H1 (cell line): ENCODE measurements around the gene CDK5. TPM values are rescaled to one million over a fixed set of nuclear protein-coding genes. Genes with fewer than 3 reads are reported as not detected.

Source experiments
- CBX5 ChIP-seq: fragments of 300-800, 300-1000 bp; sonication (generic); IDR thresholded peaks from 2 replicates; pipeline ENCODE4 v1.7.1; 2016; ENCODE audit warnings: antibody characterized with exemption, low read length, low read depth
- CHD1 ChIP-seq: IDR thresholded peaks from 2 replicates; pipeline ENCODE4 v1.6.1; 2012; ENCODE audit warnings: low read depth, low read length, improper control_type of control experiment
- EP300 ChIP-seq, 2 experiments: IDR thresholded peaks; 1 replicate in 1 of 2; 2 replicates in 1 of 2; pipeline ENCODE4 v1.6.1; 2011 to 2012; ENCODE audit warnings: low read depth in 2 of 2, low read length in 2 of 2, mild to moderate bottlenecking in 2 of 2, borderline replicate concordance in 1 of 2, inconsistent platforms in 1 of 2, moderate library complexity in 1 of 2
- POLR2A ChIP-seq, 2 experiments: IDR thresholded peaks; 1 replicate in 1 of 2; 2 replicates in 1 of 2; pipeline ENCODE4 v1.6.1; 2011; ENCODE audit warnings: low read depth in 2 of 2, low read length in 2 of 2, mild to moderate bottlenecking in 2 of 2; ENCODE audit errors: control extremely low read depth in 1 of 2
- SAP30 ChIP-seq: fragments of 300-600 bp; sonication (generic); IDR thresholded peaks from 2 replicates; pipeline ENCODE4 v1.7.1; 2012; ENCODE audit warnings: low read length, moderate library complexity, mild to moderate bottlenecking, inconsistent platforms; ENCODE audit not compliant: insufficient read depth, insufficient replicate concordance
- SIRT6 ChIP-seq: IDR thresholded peaks from one replicate; pipeline ENCODE4 v1.7.1; 2012; ENCODE audit warnings: low read length, inconsistent platforms
- TAF7 ChIP-seq: optimal IDR thresholded peaks from 2 replicates; pipeline ENCODE3; 2011; ENCODE audit warnings: low read depth, mild to moderate bottlenecking, inconsistent platforms, low read length, moderate library complexity, borderline replicate concordance
- ZNF274 ChIP-seq: IDR thresholded peaks from 2 replicates; pipeline ENCODE4 v1.7.0; 2012; ENCODE audit warnings: low read length, borderline replicate concordance; ENCODE audit errors: extremely low read depth
- polyA plus RNA-seq, 7 experiments: library from polyadenylated mRNA; depleted of rRNA in 3 of 7; stranded (reverse) in 5 of 7; unstranded in 2 of 7; fragments of >200 nt in 5 of 7; fragments of 200-250 nt in 2 of 7; gene quantifications; 1 replicate in 5 of 7; 2 replicates in 1 of 7; 4 replicates in 1 of 7; pipeline versions ENCODE4 v1.2.1 to v1.2.3, GENCODE V29; 2011 to 2013; ENCODE audit warnings: missing spikeins in 2 of 7, mixed read lengths in 2 of 7
- total RNA-seq: library from RNA; stranded (reverse); fragmentation: NEBNext Ultra II Directional; extraction: Animal tissue kit (Norgen Biotek cat#: 25700); gene quantifications from 2 replicates; pipeline ENCODE4 v1.2.1, GENCODE V29; 2021
- TF ChIP-seq, protein P1 (sequence below): fragments of 300-600 bp; sonication (generic); IDR thresholded peaks from 2 replicates; pipeline ENCODE4 v1.7.1; 2012; ENCODE audit warnings: low read length, moderate library complexity, mild to moderate bottlenecking, inconsistent platforms; ENCODE audit not compliant: insufficient replicate concordance
- TF ChIP-seq, protein P2 (sequence below): IDR thresholded peaks from 2 replicates; pipeline ENCODE4 v1.6.1; 2012; ENCODE audit warnings: inconsistent platforms

CDK5 gene
- total and polyA plus RNA-seq, 2 of the 8 experiments (the other 6 are each of a cell fraction or from before 2014, with no cell fraction given), result 22.8 to 37.2 TPM

DNA sequence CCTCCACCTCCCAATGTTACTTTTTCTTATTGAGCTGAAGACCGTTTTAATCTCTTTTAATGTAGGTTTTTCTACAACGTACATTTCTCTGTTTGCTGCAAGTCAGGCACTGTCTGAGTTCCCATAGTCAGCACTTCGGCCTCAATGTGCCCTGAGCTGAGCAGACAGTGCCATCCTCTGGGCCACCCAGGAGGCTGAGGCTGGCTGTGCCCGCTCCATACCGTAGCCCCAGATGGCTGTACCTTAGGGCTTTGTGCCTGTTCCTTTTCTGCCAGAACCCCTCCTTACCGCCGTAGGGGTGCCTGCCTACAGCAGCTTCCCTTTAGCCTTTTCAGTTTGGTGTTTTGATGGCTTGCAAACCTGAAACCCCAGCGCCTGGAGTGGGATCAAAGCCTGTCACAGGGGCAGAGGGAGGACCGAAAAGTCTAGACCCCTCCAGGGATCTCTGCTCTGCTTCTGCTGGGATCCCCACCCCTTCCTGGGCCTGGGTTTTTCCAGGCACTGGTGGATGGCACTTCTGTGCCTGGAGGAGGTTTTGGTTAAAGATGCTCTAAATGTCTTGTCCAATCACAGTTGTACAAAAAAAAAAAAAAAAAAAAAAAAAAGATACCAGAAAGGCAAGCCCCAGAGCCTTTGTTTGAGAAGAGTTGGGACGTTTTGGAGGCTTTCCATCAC lies 37.6 kb upstream of the CDK5 start (continued):
- TF ChIP-seq, protein P1, sequence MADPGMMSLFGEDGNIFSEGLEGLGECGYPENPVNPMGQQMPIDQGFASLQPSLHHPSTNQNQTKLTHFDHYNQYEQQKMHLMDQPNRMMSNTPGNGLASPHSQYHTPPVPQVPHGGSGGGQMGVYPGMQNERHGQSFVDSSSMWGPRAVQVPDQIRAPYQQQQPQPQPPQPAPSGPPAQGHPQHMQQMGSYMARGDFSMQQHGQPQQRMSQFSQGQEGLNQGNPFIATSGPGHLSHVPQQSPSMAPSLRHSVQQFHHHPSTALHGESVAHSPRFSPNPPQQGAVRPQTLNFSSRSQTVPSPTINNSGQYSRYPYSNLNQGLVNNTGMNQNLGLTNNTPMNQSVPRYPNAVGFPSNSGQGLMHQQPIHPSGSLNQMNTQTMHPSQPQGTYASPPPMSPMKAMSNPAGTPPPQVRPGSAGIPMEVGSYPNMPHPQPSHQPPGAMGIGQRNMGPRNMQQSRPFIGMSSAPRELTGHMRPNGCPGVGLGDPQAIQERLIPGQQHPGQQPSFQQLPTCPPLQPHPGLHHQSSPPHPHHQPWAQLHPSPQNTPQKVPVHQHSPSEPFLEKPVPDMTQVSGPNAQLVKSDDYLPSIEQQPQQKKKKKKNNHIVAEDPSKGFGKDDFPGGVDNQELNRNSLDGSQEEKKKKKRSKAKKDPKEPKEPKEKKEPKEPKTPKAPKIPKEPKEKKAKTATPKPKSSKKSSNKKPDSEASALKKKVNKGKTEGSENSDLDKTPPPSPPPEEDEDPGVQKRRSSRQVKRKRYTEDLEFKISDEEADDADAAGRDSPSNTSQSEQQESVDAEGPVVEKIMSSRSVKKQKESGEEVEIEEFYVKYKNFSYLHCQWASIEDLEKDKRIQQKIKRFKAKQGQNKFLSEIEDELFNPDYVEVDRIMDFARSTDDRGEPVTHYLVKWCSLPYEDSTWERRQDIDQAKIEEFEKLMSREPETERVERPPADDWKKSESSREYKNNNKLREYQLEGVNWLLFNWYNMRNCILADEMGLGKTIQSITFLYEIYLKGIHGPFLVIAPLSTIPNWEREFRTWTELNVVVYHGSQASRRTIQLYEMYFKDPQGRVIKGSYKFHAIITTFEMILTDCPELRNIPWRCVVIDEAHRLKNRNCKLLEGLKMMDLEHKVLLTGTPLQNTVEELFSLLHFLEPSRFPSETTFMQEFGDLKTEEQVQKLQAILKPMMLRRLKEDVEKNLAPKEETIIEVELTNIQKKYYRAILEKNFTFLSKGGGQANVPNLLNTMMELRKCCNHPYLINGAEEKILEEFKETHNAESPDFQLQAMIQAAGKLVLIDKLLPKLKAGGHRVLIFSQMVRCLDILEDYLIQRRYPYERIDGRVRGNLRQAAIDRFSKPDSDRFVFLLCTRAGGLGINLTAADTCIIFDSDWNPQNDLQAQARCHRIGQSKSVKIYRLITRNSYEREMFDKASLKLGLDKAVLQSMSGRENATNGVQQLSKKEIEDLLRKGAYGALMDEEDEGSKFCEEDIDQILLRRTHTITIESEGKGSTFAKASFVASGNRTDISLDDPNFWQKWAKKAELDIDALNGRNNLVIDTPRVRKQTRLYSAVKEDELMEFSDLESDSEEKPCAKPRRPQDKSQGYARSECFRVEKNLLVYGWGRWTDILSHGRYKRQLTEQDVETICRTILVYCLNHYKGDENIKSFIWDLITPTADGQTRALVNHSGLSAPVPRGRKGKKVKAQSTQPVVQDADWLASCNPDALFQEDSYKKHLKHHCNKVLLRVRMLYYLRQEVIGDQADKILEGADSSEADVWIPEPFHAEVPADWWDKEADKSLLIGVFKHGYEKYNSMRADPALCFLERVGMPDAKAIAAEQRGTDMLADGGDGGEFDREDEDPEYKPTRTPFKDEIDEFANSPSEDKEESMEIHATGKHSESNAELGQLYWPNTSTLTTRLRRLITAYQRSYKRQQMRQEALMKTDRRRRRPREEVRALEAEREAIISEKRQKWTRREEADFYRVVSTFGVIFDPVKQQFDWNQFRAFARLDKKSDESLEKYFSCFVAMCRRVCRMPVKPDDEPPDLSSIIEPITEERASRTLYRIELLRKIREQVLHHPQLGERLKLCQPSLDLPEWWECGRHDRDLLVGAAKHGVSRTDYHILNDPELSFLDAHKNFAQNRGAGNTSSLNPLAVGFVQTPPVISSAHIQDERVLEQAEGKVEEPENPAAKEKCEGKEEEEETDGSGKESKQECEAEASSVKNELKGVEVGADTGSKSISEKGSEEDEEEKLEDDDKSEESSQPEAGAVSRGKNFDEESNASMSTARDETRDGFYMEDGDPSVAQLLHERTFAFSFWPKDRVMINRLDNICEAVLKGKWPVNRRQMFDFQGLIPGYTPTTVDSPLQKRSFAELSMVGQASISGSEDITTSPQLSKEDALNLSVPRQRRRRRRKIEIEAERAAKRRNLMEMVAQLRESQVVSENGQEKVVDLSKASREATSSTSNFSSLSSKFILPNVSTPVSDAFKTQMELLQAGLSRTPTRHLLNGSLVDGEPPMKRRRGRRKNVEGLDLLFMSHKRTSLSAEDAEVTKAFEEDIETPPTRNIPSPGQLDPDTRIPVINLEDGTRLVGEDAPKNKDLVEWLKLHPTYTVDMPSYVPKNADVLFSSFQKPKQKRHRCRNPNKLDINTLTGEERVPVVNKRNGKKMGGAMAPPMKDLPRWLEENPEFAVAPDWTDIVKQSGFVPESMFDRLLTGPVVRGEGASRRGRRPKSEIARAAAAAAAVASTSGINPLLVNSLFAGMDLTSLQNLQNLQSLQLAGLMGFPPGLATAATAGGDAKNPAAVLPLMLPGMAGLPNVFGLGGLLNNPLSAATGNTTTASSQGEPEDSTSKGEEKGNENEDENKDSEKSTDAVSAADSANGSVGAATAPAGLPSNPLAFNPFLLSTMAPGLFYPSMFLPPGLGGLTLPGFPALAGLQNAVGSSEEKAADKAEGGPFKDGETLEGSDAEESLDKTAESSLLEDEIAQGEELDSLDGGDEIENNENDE, result no peak
- TF ChIP-seq, protein P2, sequence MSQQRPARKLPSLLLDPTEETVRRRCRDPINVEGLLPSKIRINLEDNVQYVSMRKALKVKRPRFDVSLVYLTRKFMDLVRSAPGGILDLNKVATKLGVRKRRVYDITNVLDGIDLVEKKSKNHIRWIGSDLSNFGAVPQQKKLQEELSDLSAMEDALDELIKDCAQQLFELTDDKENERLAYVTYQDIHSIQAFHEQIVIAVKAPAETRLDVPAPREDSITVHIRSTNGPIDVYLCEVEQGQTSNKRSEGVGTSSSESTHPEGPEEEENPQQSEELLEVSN, result no peak
- TF ChIP-seq SAP30 (no peak), ZNF274 (no peak), POLR2A (IDR thresholded peaks at IDR 0.05; ENCODE audit: control extremely low read depth in 1 of 2, low read depth in 2 of 2, low read length in 2 of 2) (no peak), SIRT6 (no peak), CHD1 (no peak), EP300 (IDR thresholded peaks at IDR 0.05; ENCODE audit: borderline replicate concordance in 1 of 2, low read depth in 2 of 2, low read length in 2 of 2) (no peak), TAF7 (no peak), CBX5 (no peak)
